GM21447 (cell line): ENCODE measurements around the gene PM20D1.
A peak's percentile ranks its signal among the peaks of the same experiment; 100 is the strongest.
"Not testable (repeated sequence)": the region's sequence is repeated elsewhere in the genome, so short reads cannot be mapped to it uniquely, and the experiment has no call there.

ENCODE experiments used
- ATAC-seq: cut with Tn5 transposase; IDR thresholded peaks from one replicate; pipeline ENCODE4 v1.9.1; 2021; ENCODE audit not compliant: unreplicated experiment

Gene PM20D1

DNA sequence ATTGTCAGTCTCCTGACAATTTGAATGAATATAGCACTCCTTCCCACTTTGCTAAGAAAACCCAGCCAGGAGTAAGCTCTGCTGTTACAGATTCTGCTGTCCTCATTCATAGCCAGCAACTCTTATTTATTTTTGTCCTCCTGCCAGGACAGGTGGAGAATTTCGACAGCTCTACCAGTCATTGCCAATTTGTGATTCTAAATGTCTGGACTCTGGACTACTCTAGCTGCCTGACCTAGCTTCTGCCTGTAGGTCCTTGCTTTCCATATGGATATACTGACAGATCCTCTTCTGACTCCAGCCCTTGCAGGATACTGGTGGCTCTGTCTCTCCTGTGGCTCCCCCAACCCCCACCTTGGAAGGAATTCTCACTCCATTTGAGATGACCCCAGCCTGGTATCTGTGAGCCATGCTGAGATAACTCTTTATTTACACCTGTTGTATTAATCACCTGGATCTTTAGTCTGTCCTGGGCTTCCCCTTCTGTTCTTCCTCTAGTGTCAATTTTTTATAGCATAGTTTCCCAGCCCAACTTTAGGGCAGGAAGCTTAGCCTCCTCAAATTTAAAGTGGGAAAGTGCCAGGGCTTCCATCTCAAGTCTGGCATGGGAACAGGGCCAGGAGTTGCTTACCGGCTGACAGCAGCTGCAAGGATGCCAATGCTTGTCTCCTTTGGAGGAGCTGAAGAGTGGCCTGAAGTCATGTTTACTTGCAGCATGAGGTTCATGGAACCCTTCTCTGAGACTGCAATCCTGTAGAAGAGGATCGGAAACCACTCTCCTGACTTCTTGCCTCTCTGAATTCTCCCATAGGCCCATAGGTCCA is 6.7 kb downstream of the PM20D1 start:
- ATAC-seq = no peak

DNA sequence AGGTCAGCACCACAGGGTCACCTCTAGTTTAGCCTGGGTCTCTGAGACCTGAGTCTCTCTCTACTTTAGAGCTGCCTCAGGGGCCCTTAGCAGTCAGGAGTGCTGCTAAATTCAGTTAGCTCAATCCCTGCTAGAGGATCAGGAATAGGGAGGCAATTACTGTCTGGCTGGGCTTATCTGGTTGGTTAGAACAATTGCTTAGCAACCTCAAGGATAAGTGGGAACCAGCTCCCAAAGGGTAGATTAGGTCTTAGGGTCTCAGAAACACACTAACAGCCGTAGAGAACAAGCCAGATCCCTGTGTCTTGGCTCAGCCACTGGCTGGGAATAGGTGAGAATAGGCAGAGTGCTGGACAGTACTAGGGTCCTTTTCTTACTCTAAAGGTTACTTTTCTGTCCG is 7.7 kb downstream of the PM20D1 start:
- no peak for ATAC-seq

DNA sequence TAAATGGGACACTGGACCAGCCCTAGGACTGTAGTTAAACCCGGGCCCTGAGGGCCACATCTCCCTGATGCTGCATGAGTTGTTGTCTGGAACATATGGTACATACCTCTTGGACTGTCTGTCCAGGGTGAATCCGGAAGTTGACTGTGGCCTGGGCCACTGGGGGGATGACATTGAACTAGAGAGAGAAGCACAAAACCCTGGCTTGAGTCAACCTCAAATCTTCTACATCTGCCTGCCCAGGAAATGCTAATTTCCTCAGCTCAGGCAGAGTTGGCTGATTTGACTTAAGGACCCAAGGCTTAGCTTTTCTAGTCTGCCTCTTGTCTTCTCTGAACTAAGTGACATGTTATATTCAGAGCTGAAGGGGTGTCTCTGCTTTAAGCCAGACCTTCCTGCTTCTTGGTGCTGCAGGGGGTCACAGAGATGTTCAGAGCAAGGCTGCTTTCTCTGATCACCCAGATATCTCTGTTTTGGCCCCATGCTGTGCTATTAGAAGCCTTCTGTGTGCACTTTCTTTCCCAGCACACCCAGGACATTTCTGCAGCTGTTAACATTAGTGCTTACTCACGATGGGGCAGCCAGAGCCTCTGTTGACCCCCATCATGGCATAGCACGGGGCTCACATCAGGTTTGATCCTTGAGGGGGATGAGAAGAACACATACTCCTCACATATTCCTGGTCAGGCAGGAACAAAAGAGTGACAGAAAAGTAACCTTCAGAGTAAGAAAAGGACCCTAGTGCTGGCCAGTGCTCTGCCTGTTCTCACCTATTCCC is 9.6 kb downstream of the PM20D1 start:
- no peak for ATAC-seq

DNA sequence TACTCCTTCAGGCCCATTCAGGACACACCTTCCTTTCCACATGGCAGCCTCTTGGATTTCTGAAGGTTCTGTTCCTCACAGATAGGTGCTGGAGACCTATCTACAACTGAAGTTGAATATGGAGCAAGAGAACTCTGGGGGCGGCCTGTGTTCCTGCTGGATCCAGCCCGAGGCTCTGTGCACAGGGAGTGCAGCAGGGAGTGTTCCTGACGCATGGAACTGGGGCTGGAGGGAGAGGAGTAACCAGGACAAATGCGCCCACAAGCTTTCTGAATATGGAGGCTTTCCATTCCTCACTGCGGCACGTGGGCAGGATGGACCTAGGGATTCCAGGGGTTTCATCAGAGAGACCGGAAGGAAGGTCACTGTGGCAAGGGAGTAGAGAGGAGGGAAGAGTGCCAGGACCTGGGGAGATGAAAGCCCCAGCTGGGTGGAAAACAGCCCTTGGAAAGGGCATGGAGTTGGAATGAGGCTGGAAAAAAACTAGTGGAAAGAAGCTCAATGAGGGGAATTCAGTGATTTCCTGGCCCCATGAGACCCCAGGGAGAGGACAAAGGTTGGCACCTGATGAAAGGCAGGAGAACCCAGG is 12.5 kb downstream of the PM20D1 start:
- ATAC-seq = no peak

DNA sequence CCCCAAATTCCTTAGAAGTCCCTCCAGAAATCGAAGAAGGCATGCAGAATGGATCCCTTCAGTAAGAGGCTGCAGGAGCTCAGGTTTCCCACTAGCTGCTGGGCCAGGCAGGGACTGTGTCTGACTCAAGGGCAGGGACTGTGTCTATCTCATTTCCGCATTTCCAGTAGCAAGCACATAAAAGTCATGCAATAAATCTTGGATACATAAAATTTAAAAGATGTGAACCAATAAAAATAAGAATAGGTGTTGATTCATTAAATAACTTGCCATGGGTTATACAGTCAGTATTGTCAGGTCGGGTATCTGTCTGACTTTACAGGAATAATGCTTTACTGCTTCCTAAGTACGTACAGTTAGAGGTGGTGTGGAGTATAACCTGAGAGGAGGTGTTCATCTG is 15.2 kb downstream of the PM20D1 start:
- no peak for ATAC-seq

DNA sequence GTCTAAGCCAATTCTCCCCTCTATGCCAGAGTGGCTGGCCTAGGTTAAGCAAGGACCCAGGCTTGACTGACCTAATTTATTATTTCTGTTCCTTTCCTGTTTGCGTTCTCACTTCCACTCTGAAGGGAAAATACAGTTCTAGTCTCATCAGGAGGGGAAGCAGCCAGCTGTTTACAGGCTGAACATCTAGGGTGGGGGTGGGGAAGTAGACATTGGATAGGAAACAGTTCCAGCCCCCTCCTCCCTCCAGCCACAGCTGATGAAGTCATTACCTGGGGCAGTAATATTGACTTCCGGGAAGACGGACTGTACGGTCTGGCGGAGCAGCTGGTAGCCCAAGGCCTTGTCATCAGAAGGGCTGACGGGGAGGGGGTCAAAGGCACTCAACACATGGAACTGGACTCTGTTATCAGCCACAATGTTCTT is 17.6 kb downstream of the PM20D1 start:
- no peak for ATAC-seq

DNA sequence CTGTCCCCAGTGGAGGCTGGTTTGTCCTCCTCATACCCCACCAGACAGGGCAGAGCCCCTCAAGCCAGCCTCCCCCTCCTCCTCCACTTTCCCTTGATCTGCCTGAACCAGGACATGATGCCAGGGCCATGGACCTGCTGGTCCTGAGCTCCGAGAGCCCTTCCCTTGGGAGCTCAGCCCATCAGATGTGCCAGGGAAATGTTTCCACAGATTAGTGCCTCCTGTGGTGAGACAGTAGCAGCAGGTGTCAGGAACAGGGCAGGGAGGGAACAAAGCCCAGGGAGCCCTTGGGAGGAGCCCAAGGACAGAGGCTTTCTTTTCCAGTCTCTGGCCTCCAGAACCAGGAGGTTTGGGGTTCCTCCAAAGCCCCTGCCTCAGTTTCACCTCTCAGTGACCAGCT is 22.3 kb downstream of the PM20D1 start:
- no peak for ATAC-seq

DNA sequence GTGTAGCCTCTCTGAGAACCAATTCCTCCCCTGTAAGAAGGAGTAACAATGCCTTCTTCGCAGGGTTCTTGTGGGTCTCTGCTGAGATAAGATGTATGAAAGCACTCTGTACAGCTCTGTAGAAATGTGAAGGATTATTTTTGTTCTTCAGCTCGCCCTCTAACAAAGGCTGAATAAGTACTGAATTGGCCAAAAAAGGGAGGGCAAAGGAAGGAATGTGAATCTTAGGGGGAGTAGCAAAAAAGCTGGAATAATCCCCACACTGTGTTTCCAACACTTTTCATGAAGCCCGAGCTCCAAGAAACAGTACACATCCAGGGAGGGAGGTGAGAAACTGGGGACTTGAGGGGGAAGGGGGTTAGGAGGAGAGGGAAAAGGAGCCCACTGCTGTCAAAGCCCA is 22.9 kb downstream of the PM20D1 start:
- no peak for ATAC-seq

DNA sequence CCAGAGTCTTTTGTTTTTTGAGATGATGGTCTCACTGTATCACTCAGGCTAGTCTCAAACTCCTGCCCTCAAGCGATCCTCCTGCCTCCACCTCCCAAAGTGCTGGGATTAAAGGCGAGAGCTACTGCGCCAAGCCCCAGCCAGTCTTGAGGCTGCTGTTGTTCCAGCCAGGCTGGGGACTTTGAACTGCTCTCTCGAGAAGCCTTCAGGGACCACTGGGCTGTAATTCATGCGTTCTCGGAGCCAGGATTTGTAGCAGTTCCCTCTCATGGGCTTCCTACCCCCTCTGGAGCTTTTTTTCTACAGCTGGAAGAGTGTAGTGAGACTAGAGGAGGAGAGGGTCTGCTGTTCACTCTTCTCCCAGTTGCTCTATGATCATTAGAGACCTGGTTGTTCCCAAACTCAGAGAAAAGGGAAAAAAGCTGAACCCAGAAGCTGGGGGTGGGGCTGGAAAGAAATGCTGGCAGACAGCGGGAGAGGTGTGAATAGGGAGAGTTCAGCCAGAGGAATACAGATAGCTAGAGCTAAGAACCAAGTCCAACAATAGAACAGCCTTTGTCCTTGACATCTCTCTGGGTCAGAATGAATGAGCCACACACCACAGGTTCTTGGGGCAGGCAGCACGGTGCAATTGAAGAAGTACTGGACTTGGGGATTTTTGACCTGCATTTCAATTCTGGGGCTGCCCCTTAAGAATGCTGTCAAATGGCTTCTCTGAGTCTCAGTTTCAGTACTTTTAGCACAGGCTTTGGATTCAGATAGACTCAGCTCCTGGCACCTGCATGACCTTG is 23.7 kb downstream of the PM20D1 start:
- ATAC-seq = no peak

DNA sequence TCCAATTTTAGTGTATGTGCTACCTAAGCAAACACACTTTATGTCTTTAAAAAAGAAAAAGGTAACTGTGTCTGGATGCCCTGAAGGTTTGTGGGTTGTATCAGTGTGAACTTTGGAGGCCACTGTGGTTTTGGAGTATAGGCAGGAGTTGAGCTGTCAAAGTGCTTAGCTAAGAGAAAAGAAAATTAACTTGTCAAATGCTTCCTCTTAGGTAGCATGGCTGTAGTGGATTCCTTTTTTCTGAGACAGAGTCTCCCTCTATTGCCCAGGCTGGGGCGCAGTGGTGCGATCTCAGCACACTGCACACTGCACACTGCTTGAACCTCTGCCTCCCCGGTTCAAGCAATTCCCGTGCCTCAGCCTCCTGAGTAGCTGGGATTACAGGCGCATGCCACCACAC is 25.8 kb downstream of the PM20D1 start:
- no peak for ATAC-seq

DNA sequence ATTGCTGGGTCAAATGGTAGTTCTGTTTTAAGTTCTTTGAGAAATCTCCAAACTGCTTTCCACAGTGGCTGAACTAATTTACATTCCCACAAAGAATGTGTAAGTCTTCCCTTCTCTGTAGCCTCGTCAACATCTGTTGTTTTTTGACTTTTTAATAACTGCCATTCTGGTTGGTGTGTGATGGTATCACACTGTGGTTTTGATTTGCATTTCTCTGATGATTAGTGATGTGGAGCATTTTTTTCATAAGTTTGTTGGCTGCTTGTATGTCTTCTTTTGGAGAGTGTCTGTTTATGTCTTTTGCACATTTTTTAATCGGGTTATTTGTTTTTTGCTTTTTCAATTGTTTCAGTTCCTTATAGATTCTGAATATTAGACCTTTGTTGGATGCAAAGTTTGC is 26.7 kb downstream of the PM20D1 start:
- ATAC-seq = not testable (repeated sequence)

DNA sequence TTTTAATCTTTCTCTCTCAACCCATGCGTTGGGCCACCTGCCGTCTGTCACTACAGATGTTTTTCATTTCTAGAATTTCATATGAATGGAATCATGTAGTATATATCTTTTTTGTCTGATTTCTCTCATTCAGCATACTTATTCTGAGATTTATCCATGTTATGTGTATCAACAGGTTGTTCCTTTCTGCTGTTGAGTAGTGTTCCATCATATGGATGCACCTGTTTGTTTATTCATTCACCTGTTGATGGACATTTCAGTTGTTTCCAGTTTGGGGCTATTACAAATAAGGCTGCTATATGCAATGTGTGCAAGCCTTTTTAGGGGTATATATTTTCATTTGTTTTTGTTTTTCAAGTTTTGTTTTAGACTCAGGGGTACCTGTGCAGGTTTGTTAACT is 27.5 kb downstream of the PM20D1 start:
- no peak for ATAC-seq

DNA sequence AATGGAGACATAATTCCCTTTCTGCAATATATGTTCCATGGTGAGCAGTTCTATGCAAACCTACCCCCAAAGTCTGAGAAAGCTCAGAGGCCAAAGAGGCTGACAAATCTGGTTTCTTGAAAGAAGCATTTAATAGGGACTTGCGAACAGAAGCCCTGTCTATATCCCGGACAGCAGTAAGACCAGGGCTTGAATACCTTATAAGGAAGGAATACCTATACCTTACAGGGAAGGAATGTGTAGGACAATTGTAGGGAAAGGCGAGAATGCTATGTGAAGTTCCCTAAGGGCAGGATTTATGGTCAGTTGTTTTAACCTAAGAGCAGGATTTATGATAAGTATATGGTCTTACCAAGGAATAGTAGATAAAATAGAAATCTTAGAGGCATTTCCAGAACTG is 31.9 kb downstream of the PM20D1 start:
- ATAC-seq = no peak

DNA sequence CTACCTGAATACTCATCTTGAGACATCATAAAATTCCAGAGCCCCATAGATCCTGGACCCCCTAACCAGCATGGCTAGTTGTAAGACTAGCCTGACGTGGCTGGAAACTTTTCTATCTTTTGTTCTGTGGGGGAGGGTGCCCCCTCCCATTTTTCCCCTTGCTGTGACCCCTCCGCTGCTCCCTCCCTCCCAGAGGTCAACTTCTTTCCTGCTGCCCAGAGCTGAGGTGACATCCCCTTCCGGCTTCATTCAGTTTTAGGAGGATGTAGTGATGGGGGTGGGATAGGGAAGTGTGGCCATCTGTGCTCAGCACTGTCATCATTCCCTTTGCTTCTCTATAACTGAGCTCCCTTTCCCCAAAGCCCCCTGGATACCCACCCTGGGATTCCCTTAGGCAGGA is 32.6 kb downstream of the PM20D1 start:
- ATAC-seq = no peak

DNA sequence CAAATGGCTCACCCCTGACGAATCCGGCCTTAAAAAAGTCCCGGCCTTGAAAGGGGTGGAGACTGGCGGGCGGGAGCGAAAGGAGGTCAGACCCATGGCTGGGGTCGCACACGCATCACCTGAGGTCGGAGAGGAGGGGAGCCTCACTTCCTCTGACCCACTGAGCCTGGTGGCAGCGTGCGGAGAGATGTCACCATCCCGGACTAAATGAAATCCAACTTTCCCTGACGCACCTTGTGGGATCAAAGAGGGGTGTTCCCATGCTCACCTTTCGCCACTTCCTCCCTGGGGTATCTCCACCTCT is 36.2 kb downstream of the PM20D1 start:
- ATAC-seq = no peak

DNA sequence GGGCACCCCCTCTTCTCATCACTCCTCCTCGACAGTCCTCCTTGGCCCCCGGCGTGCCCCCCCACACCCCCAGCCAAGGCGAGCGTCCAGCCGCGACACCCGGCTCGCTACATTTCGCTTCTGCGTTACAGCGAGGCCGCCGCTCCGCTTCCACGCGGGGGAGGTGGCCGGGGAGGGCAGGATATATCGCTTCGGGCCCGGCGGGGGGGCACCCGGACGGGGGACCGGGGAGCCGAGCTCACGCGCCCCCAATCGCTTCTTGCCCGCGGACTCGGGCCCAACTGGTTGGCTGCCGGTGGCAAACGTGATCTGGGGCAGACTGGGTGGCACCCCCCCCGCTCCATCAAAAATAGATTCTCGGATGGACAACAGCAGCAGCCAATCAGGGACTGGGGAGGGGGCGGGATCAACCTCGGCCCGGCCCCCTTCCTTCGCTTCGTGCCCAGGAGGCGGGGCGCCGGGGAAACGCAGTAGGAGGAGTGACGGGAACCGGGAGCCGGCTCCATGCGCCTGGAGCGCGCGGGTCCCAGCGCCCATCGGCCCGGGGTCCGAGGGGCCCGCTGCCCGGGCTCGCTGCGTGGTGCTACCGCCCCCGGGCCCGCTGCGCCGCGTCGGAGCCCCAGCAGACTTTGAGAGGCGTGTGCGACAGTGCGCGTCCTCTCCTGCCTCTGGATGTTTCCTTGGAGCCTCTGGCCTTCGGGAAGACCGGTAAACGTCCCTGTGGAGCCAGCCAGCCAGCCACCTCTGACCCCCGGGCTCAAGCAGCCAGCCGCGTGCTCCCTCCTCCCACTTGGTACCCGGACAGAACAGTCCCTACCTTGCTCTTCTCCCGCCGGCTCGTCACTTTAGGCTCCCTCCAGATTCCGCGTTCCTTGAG is 36.8 kb downstream of the PM20D1 start, which contains the start of gene SLC41A1:
Gene SLC41A1, minus strand, starts transcription at position 321 of the 877 bp plus-strand sequence. CDS start 2,757 bp downstream, outside the sequence.
- ATAC-seq = peak; percentile 95

DNA sequence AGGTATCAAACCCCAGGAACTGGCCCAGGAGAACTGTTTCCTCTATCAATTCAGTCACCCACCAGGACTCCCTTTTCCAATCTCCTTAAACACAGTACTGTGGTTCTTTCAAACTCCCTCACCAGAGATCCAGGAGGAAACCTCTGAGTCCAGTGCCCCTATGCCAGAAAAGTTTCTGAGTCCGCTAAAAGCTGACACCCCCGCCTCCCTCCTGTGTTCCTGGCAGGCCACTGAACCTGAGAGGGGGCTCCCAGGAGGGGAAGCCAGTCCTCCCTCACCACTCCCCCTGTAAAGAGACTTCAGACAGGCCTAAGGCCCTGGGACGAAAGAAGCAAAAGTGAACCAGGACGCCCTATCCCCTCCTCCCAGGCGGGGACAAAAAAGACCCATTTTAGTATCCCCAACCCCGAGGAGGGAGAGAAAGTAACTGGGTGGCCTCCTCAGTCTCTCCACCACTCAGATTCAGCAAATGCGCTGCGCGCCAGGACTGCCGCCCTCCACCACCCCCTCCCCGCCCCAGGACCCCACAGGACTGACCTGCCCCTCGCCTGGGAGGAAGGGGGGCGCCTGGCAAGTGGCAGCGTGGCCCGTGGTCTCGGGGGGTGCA is 37.6 kb downstream of the PM20D1 start:
- peak; percentile 8 for ATAC-seq

DNA sequence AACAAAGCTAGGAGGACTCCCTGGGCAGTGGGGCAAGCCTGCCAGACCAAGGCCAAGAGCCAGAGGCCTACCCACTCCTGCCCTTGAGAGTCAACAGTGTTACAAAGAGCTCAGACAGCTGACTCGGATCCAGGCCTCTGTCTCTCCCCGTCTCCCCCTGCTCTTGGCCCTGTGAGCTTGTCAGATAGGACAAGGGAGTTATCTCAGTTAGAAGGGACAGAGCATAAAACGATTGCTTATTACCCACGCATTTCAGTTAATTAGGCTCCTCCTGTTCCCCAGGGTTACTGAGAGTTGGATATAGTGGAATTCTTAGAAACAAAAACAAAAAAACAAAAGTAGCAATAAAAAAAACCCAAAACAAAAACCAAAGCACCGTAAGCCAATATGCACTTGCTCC is 38.3 kb downstream of the PM20D1 start:
- ATAC-seq = no peak

DNA sequence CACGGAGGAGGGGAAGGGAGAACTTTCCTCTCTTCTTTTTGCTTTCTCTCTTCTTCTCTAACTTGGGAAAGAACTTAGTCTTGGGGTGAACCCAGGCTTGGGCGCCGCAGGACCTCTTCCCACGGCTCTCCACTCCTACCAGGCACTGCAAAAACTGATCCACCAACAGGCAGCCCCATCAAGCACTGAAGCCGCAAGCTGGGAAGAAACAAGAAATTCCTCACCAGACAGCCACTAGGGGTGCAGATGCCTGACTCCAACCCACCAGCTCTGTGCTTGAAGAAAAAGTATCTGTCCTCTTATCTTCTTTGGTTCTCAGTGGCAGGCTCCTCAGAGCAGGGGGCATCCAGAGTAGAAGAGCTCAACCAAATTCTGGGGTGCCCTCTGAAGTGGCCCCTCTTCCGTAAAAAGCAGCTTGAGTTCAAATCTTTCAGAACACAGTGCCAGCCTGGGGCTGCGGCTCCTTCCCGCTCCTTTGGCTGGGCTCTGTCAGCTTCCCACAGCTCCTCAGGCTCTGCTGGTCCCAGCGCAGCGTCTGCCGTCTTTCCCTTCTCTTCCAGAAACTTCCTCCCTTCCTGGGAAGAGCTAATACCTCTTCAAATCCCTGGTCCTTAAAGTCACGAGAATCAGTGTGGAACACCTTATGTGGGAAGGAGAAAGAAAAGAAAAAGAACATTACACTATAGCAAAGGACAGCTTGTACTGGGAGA is 39.3 kb downstream of the PM20D1 start:
- ATAC-seq = no peak
